Measurements from ENCODE around the gene ELAPOR2. TPM values are rescaled to one million over a fixed set of nuclear protein-coding genes. Genes with fewer than 3 reads are reported as not detected.

ELAPOR2 gene
- polyA plus RNA-seq, 1 donor from 2014 or later, result 4.2 TPM

DNA sequence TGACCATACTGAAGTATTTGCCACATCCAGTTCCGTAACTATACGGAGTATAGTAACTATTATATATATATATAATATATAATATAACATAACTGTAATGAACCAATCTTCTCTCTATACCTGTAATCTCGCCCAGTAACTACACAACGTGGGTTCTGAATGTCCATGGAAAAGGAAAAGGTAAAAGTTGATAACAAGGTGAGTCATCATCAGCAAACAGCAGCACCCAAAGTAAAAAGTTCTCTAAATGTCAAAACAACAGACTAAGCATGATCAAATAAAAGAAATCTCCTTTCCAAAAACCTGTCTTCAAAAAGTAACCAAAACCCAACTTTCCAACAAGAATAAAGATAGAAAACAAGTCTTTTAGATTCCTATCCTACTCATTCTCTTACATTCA lies 42.8 kb downstream of the ELAPOR2 start:
- H3K36me3 Mint-ChIP-seq, result no peaks in the 10 kb centered on the region
- H3K27ac Mint-ChIP-seq, result no peak overlapping the region
- H3K27me3 Mint-ChIP-seq, result no peaks in the 10 kb centered on the region
- H3K4me3 Mint-ChIP-seq, result no peak overlapping the region
- H3K4me1 Mint-ChIP-seq, result peaks cover 0 to 6% (median 2%) of the 10 kb centered on the region in 3 donors
- H3K9me3 Mint-ChIP-seq, result no peaks in the 10 kb centered on the region

DNA sequence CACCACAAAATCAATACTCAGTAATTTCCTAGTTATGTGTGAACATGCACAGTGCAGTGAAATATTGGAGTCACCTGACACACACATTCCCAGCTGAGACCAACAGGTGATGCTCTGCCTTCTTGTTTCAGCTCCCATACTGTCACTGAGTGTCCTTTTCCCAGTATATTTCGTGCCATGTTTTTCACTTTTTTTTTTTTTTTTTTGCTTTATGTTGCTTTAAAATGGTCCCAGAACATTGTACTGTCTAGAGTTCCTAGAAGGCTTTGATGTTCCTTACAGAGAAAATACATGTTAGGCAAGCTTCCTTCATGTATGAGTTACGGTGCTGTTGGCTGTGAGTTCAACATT lies 45.6 kb downstream of the ELAPOR2 start:
- Mint-ChIP-seq H3K9me3 (no peaks in the 10 kb centered on the region), H3K4me1 (peaks cover 0 to 6% (median 2%) of the 10 kb centered on the region in 3 donors), H3K4me3 (no peak overlapping the region), H3K27me3 (no peaks in the 10 kb centered on the region), H3K36me3 (no peaks in the 10 kb centered on the region), H3K27ac (no peak overlapping the region)

DNA sequence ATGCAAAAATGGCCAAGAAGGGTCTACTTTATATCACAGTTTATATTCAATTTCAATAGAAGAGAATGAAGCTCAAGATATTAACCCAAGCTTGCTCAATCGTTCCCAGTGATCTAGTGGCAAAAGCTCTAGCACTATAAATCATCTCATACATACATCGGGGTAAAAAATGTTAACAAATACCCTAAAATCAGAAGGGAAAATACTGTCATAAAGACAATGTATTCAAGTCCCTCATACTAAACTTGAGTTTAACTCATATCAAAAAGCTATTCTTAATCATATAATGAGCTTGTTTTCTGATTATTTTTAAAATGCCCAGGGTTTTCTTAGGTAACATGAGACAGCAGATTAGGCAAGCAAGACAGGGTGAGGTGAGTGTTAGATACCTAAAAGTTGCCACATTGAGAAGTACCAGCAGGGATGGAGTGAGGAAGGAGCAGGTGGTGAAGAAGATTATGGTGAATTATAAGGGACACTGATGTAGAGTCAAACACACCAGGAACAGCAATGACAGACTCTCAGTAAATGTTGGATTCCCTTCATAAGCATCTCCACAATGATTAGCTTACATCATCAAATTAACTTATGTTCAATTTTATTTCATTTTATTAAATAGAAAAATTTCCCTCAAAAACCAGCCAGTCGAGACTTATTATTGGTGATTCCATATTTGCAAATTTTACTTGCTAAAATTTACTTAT lies 46.2 kb downstream of the ELAPOR2 start:
- Mint-ChIP-seq H3K27ac (no peak overlapping the region), H3K4me1 (peaks cover 0 to 6% (median 2%) of the 10 kb centered on the region in 3 donors), H3K9me3 (no peaks in the 10 kb centered on the region), H3K36me3 (no peaks in the 10 kb centered on the region), H3K4me3 (no peak overlapping the region), H3K27me3 (no peaks in the 10 kb centered on the region)

Other genes with a start within 250 kb of the ELAPOR2 start
- gene DMTF1, start 92.8 kb upstream of the ELAPOR2 start, polyA plus RNA-seq, result 35.1 TPM
- gene TMEM243, start 160.1 kb upstream of the ELAPOR2 start, polyA plus RNA-seq, result 125 TPM

Measured in IgD-negative memory B cell (primary cell).